IMR-90 (cell line): ENCODE results near the gene PCIF1. TPM values are rescaled to one million over a fixed set of nuclear protein-coding genes. Genes with fewer than 3 reads are reported as not detected.
A peak's percentile ranks its signal among the peaks of the same experiment; 100 is the strongest.

Experiments used
- ATAC-seq: fragments of 200-7000 bp; cut with Tn5 transposase; 2 replicates; pipeline ENCODE4 v1.9.1; 2020; ENCODE audit warnings: low read depth, mild to moderate bottlenecking, moderate library complexity
- BruUV-seq: library from RNA; stranded (reverse); fragments of 400-500 nt; replicated peaks from 2 replicates; lab custom pipeline; 2021; lab: Mats Ljungman, UMichigan
- CTCF ChIA-PET: fragments of 300-600 bp; formaldehyde crosslinking; extraction: SDS; loops from one replicate; lab custom pipeline; 2021; ENCODE audit warnings: antibody characterized with exemption; lab: Yijun Ruan, JAX
- POLR2A ChIA-PET: fragments of 300-600 bp; sonication (Branson Sonifier 250); formaldehyde crosslinking; loops from one replicate; lab custom pipeline; 2022; ENCODE audit warnings: antibody characterized with exemption; ENCODE audit not compliant: unreplicated experiment; lab: Charles Lee
- DNase-seq: peaks from one replicate; pipeline ENCODE4 v3.0.0; 2013
- H2AFZ ChIP-seq: replicated peaks from 2 replicates; pipeline ENCODE3; 2013; ENCODE audit warnings: low read length, mild to moderate bottlenecking; ENCODE audit not compliant: poor library complexity
- H2AK5ac ChIP-seq: 2 replicates; pipeline ENCODE4 v1.6.1; 2013; ENCODE audit warnings: low read depth, low read length, inconsistent platforms
- H2AK9ac ChIP-seq: replicated peaks from 2 replicates; pipeline ENCODE3; 2013; ENCODE audit warnings: mild to moderate bottlenecking, low read depth, low read length, moderate library complexity; ENCODE audit not compliant: poor library complexity
- H2BK120ac ChIP-seq: 2 replicates; pipeline ENCODE4 v1.6.1; 2013; ENCODE audit warnings: low read depth, low read length, inconsistent platforms
- H2BK15ac ChIP-seq: 3 replicates; pipeline ENCODE4 v1.6.1; 2013; ENCODE audit warnings: low read depth, low read length, inconsistent platforms
- H2BK20ac ChIP-seq: 2 replicates; pipeline ENCODE4 v1.6.1; 2013; ENCODE audit warnings: low read depth, mild to moderate bottlenecking, inconsistent platforms, low read length, moderate library complexity
- H2BK5ac ChIP-seq: 2 replicates; pipeline ENCODE4 v1.6.1; 2013; ENCODE audit warnings: mild to moderate bottlenecking, low read depth, low read length, inconsistent platforms; ENCODE audit not compliant: poor library complexity, severe bottlenecking
- H3K14ac ChIP-seq: replicated peaks from 2 replicates; pipeline ENCODE4 v1.6.1; 2013; ENCODE audit warnings: low read depth, low read length, inconsistent platforms
- H3K18ac ChIP-seq: 2 replicates; pipeline ENCODE4 v1.6.1; 2013; ENCODE audit warnings: low read depth, low read length, control low read depth
- H3K23ac ChIP-seq: 2 replicates; pipeline ENCODE4 v1.6.1; 2013; ENCODE audit warnings: low read depth, low read length, inconsistent platforms
- H3K27ac ChIP-seq: 2 replicates; pipeline ENCODE4 v1.5.1; 2013; ENCODE audit warnings: mild to moderate bottlenecking, control low read depth, low read length; ENCODE audit not compliant: insufficient read depth
- H3K27me3 ChIP-seq: 2 replicates; pipeline ENCODE4 v1.6.1; 2013; ENCODE audit warnings: low read length; ENCODE audit not compliant: control insufficient read depth, insufficient read depth
- H3K36me3 ChIP-seq: 2 replicates; pipeline ENCODE4 v1.6.1; 2013; ENCODE audit warnings: low read length, mixed read lengths; ENCODE audit not compliant: control insufficient read depth, insufficient read depth
- H3K4ac ChIP-seq: 2 replicates; pipeline ENCODE4 v1.6.1; 2013; ENCODE audit warnings: low read depth, low read length, inconsistent platforms
- H3K4me1 ChIP-seq: 2 replicates; pipeline ENCODE4 v1.6.1; 2013; ENCODE audit warnings: low read length, mixed read lengths; ENCODE audit not compliant: control insufficient read depth, insufficient read depth
- H3K4me2 ChIP-seq: 2 replicates; pipeline ENCODE4 v1.6.1; 2013; ENCODE audit warnings: low read depth, mild to moderate bottlenecking, control low read depth, low read length, moderate library complexity
- H3K4me3 ChIP-seq: 2 replicates; pipeline ENCODE4 v1.5.1; 2013; ENCODE audit warnings: low read depth, mild to moderate bottlenecking, control low read depth, low read length, moderate library complexity; ENCODE audit not compliant: insufficient read depth
- H3K56ac ChIP-seq: 2 replicates; pipeline ENCODE4 v1.6.1; 2013; ENCODE audit warnings: low read length, inconsistent platforms; ENCODE audit not compliant: insufficient read depth; ENCODE audit errors: extremely low read depth
- H3K79me1 ChIP-seq, 2 experiments: 2 replicates each; pipeline ENCODE4 v1.6.1; 2013; ENCODE audit warnings: low read length in 2 of 2, inconsistent platforms in 1 of 2, low read depth in 1 of 2
- H3K9ac ChIP-seq: 2 replicates; pipeline ENCODE4 v1.6.1; 2013; ENCODE audit warnings: low read depth, low read length, control low read depth
- H3K9me1 ChIP-seq: 2 replicates; pipeline ENCODE4 v1.6.1; 2013; ENCODE audit warnings: low read length, inconsistent platforms; ENCODE audit not compliant: insufficient read depth
- H3K9me3 ChIP-seq: 2 replicates; pipeline ENCODE4 v1.6.1; 2013; ENCODE audit warnings: low read length; ENCODE audit not compliant: control insufficient read depth, insufficient read depth
- H4K20me1 ChIP-seq: 2 replicates; pipeline ENCODE4 v1.6.1; 2013; ENCODE audit warnings: low read length, inconsistent platforms; ENCODE audit not compliant: insufficient read depth
- H4K5ac ChIP-seq: 2 replicates; pipeline ENCODE4 v1.6.1; 2013; ENCODE audit warnings: mild to moderate bottlenecking, low read depth, low read length, control low read depth
- H4K8ac ChIP-seq, 2 experiments: 2 replicates each; pipeline ENCODE4 v1.6.1; 2013; ENCODE audit warnings: low read depth in 2 of 2, low read length in 2 of 2, control low read depth in 1 of 2, inconsistent platforms in 1 of 2
- H4K91ac ChIP-seq: 2 replicates; pipeline ENCODE4 v1.6.1; 2013; ENCODE audit warnings: low read depth, low read length, inconsistent platforms; ENCODE audit not compliant: insufficient read depth
- BHLHE40 ChIP-seq: fragments of 150-350 bp; IDR thresholded peaks from 2 replicates; pipeline ENCODE4 v1.6.1; 2016; ENCODE audit warnings: mild to moderate bottlenecking, low read depth, low read length
- CEBPB ChIP-seq: IDR thresholded peaks from 2 replicates; pipeline ENCODE4 v1.6.1; 2012; ENCODE audit warnings: low read depth, low read length, improper control_type of control experiment
- CHD1 ChIP-seq: IDR thresholded peaks from 2 replicates; pipeline ENCODE4 v1.6.1; 2012; ENCODE audit warnings: low read depth, low read length, improper control_type of control experiment
- FOS ChIP-seq: fragments of 150-350 bp; IDR thresholded peaks from 2 replicates; pipeline ENCODE4 v1.6.1; 2016; ENCODE audit warnings: low read depth, low read length
- MAFK ChIP-seq: IDR thresholded peaks from 2 replicates; pipeline ENCODE4 v1.6.1; 2012; ENCODE audit warnings: low read depth, low read length, improper control_type of control experiment
- MAZ ChIP-seq: IDR thresholded peaks from 2 replicates; pipeline ENCODE4 v1.6.1; 2012; ENCODE audit warnings: low read depth, mild to moderate bottlenecking, low read length, improper control_type of control experiment, moderate library complexity, borderline replicate concordance
- MXI1 ChIP-seq: IDR thresholded peaks from 2 replicates; pipeline ENCODE4 v1.6.1; 2012; ENCODE audit warnings: low read depth, mild to moderate bottlenecking, low read length, moderate library complexity, borderline replicate concordance
- NFE2L2 ChIP-seq: fragments of 150-350 bp; IDR thresholded peaks from 2 replicates; pipeline ENCODE4 v1.6.1; 2016; ENCODE audit warnings: low read depth, mild to moderate bottlenecking, low read length
- RAD21 ChIP-seq: IDR thresholded peaks from 2 replicates; pipeline ENCODE4 v1.6.1; 2012; ENCODE audit warnings: low read length, improper control_type of control experiment
- RCOR1 ChIP-seq: IDR thresholded peaks from 2 replicates; pipeline ENCODE4 v1.6.1; 2012; ENCODE audit warnings: mild to moderate bottlenecking, low read length, improper control_type of control experiment; ENCODE audit not compliant: insufficient replicate concordance
- RFX5 ChIP-seq: IDR thresholded peaks from 2 replicates; pipeline ENCODE4 v1.8.0; 2012; ENCODE audit warnings: low read depth, mild to moderate bottlenecking, low read length, moderate library complexity
- SMC3 ChIP-seq: fragments of 150-350 bp; IDR thresholded peaks from 2 replicates; pipeline ENCODE4 v1.6.1; 2016; ENCODE audit warnings: low read depth, mild to moderate bottlenecking, antibody characterized with exemption, low read length, moderate library complexity
- WGBS, 2 experiments: methylation state at CpG; one replicate each; pipeline versions ENCODE4 v1.1.5 to v1.1.7; 2013; ENCODE audit warnings: missing lambda C conversion rate in 2 of 2; ENCODE audit not compliant: insufficient read length in 1 of 2; ENCODE audit errors: extremely low coverage in 2 of 2; 5-methylcytosine and 5-hydroxymethylcytosine counted together
- dilution Hi-C: fragments of 300-500 bp; cut with HindIII; formaldehyde crosslinking; loops from one replicate; pipeline ENCODE4 v1.14.3; 2018; ENCODE audit warnings: low sequenced_read_pairs; ENCODE audit not compliant: unreplicated experiment
- in situ Hi-C: fragments of 300-500 bp; cut with MboI; formaldehyde crosslinking; loops from 3 replicates; pipeline ENCODE4 v1.14.3; 2019; ENCODE audit warnings: low sequenced_read_pairs, inconsistent platforms, mixed read lengths
- intact Hi-C: fragments of 100-400 bp; cut with micrococcal nuclease; formaldehyde crosslinking; loops from 2 replicates; pipeline ENCODE4 v1.10.0; 2022
- polyA plus RNA-seq, 3 experiments: library from polyadenylated mRNA; depleted of rRNA; stranded (reverse); fragments of >200 nt; gene quantifications; 2 replicates each; pipeline ENCODE4 v1.2.3, GENCODE V29; 2012; ENCODE audit warnings: low replicate concordance in 1 of 3
- total RNA-seq: library from RNA; depleted of rRNA; stranded (reverse); fragments of >200 nt; gene quantifications from 2 replicates; pipeline ENCODE4 v1.2.3, GENCODE V29; 2012
- TF ChIP-seq, protein P1 (sequence below): conservative IDR thresholded peaks from 2 replicates; pipeline ENCODE4 v1.5.1; 2012; ENCODE audit warnings: mild to moderate bottlenecking, low read depth, low read length, improper control_type of control experiment
- TF ChIP-seq, protein P2 (sequence below): fragments of 150-350 bp; IDR thresholded peaks from 2 replicates; pipeline ENCODE4 v1.6.1; 2016; ENCODE audit warnings: low read depth, mild to moderate bottlenecking, low read length, moderate library complexity, borderline replicate concordance

PCIF1 gene
- total and polyA plus RNA-seq, 2 of the 4 experiments (the other 2 are of a cell fraction) = 5.4 to 18.3 TPM

DNA sequence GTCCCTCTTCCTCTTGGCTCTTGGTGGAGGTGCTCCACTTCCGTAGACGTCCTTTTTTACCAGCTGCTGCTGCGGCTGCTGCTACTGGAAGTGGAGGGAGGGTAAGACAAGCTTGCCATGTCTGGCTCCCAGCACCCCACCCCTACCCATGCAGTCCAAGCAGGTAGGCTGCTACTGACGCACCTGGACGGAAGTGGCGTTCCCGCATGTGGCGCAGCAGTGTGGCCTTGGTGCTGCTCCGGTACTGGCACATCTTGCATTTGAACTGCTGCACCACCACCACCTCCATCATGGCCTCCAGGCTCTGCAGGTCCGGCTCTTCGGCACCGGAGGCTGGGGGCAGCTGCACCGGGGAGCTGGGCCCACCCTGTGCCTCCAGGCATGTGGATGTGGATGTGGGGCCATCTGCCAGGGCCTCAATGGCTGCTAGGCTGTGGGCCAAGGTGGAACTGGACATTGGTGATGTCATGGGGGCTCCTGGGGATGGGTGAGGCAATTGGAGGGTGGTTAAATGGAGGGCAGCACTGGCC, 33.1 kb downstream of the PCIF1 start:
- H2BK120ac ChIP-seq = no peak overlapping the region
- no peak overlapping the region for H4K91ac ChIP-seq
- no peak overlapping the region for H2BK20ac ChIP-seq
- H3K23ac ChIP-seq = no peak overlapping the region
- no TSS peak for BruUV-seq
- no peak overlapping the region for H3K27ac ChIP-seq
- CTCF ChIA-PET = no interaction called here
- H3K4me3 ChIP-seq = no peak overlapping the region
- DNase-seq (no peak), ATAC-seq (no peak)
- no peak overlapping the region for H2AK5ac ChIP-seq
- H3K9me1 ChIP-seq = peaks cover 13% of the 10 kb centered on the region; the same call in 1 of the 2 replicates
- 100% methylated on average over 4 of the region's 13 CpGs; no CpG with 5 or more reads in 1 of the 2 experiments for WGBS, 2 experiments
- POLR2A ChIA-PET = no interaction called here
- no peaks in the 10 kb centered on the region for H3K27me3 ChIP-seq
- H2BK5ac ChIP-seq = no peak overlapping the region
- no peak overlapping the region for H3K18ac ChIP-seq
- H3K14ac ChIP-seq = no peak overlapping the region
- no peaks in the 10 kb centered on the region for H3K9me3 ChIP-seq
- intact Hi-C loops = no loop called here
- no peak overlapping the region for H3K56ac ChIP-seq
- H3K9ac ChIP-seq = no peak overlapping the region
- H4K20me1 ChIP-seq = peaks cover 28% of the 10 kb centered on the region
- dilution Hi-C loops = no loop called here
- H2AFZ ChIP-seq = peak overlapping the region; percentile 36
- peaks cover 17 to 47% of the 10 kb centered on the region in 2 experiments; a peak in 3 of 4 replicates for H3K79me1 ChIP-seq
- H3K36me3 ChIP-seq = peaks cover 48% of the 10 kb centered on the region
- in situ Hi-C loops = no loop called here
- H4K8ac ChIP-seq = no peak overlapping the region
- H3K4ac ChIP-seq = no peak overlapping the region
- H3K4me2 ChIP-seq = no peak overlapping the region
- no peak for TF ChIP-seq RCOR1
- TF ChIP-seq, protein P1, sequence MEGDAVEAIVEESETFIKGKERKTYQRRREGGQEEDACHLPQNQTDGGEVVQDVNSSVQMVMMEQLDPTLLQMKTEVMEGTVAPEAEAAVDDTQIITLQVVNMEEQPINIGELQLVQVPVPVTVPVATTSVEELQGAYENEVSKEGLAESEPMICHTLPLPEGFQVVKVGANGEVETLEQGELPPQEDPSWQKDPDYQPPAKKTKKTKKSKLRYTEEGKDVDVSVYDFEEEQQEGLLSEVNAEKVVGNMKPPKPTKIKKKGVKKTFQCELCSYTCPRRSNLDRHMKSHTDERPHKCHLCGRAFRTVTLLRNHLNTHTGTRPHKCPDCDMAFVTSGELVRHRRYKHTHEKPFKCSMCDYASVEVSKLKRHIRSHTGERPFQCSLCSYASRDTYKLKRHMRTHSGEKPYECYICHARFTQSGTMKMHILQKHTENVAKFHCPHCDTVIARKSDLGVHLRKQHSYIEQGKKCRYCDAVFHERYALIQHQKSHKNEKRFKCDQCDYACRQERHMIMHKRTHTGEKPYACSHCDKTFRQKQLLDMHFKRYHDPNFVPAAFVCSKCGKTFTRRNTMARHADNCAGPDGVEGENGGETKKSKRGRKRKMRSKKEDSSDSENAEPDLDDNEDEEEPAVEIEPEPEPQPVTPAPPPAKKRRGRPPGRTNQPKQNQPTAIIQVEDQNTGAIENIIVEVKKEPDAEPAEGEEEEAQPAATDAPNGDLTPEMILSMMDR = no peak
- no peak for TF ChIP-seq SMC3
- no peak for TF ChIP-seq CEBPB
- TF ChIP-seq NFE2L2 = no peak
- TF ChIP-seq, protein P2, sequence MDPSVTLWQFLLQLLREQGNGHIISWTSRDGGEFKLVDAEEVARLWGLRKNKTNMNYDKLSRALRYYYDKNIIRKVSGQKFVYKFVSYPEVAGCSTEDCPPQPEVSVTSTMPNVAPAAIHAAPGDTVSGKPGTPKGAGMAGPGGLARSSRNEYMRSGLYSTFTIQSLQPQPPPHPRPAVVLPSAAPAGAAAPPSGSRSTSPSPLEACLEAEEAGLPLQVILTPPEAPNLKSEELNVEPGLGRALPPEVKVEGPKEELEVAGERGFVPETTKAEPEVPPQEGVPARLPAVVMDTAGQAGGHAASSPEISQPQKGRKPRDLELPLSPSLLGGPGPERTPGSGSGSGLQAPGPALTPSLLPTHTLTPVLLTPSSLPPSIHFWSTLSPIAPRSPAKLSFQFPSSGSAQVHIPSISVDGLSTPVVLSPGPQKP = no peak
- no peak for TF ChIP-seq RFX5
- no peak for TF ChIP-seq BHLHE40
- no peak for TF ChIP-seq MAZ
- TF ChIP-seq RAD21 = no peak
- no peak for TF ChIP-seq MXI1
- no peak for TF ChIP-seq CHD1
- no peak for TF ChIP-seq FOS
- no peak for TF ChIP-seq MAFK
- no peak overlapping the region for H4K5ac ChIP-seq
- H3K4me1 ChIP-seq = peaks cover 13% of the 10 kb centered on the region
- H2AK9ac ChIP-seq = peak overlapping the region; percentile 30
- H2BK15ac ChIP-seq = no peak overlapping the region
